Left lung (tissue), 10 donors: ENCODE data around the gene CUX1. TPM values are rescaled to one million over a fixed set of nuclear protein-coding genes. Genes with fewer than 3 reads are reported as not detected.

Experiments
- ATAC-seq: fragments of 200-7000 bp; cut with Tn5 transposase; one replicate; pipeline ENCODE4 v1.9.1; 2020; ENCODE audit warnings: moderate library complexity
- DNase-seq, 4 donors: peaks; one replicate each; pipeline ENCODE4 v3.0.0-alpha.2; 2013 to 2020
- H3K27ac ChIP-seq, 2 donors: fragments of 200-600 bp; sonication (generic) in 1 of 2; one replicate each; pipeline versions ENCODE4 v1.5.0 to v1.8.0; 2020 to 2021
- H3K27me3 ChIP-seq, 2 donors: fragments of 200-600 bp; sonication (generic) in 1 of 2; one replicate each; pipeline versions ENCODE4 v1.5.0 to v1.8.0; 2020 to 2021
- H3K36me3 ChIP-seq, 2 donors: fragments of 200-600 bp; sonication (generic) in 1 of 2; one replicate each; pipeline versions ENCODE4 v1.5.0 to v1.8.0; 2020 to 2021
- H3K4me1 ChIP-seq, 2 donors: fragments of 200-600 bp; one replicate each; pipeline ENCODE4 v1.8.0; 2021
- H3K4me3 ChIP-seq, 2 donors: fragments of 200-600 bp; sonication (generic) in 1 of 2; one replicate each; pipeline versions ENCODE4 v1.5.0 to v1.8.0; 2020 to 2021; ENCODE audit warnings: mild to moderate bottlenecking in 1 of 2
- H3K9me3 ChIP-seq, 2 donors: fragments of 200-600 bp; sonication (generic) in 1 of 2; one replicate each; pipeline versions ENCODE4 v1.5.0 to v1.8.0; 2020 to 2021
- intact Hi-C, 2 donors: fragments of 100-400 bp; cut with DNase I; formaldehyde crosslinking; loops; one replicate each; pipeline versions ENCODE4 v1.11.2 to v1.14.2; 2022
- polyA plus RNA-seq, 6 donors: library from polyadenylated mRNA; unstranded; fragments of 120-200 nt; gene quantifications; one replicate each; pipeline ENCODE4 v1.2.1, GENCODE V29; 2013; ENCODE audit not compliant: insufficient read length in 6 of 6
- total RNA-seq, 2 donors: library from RNA; stranded (reverse); fragmentation: NEBNext Ultra II Directional; extraction: Animal tissue kit (Norgen Biotek cat#: 25700); gene quantifications; one replicate each; pipeline ENCODE4 v1.2.1, GENCODE V29; 2021
- TF ChIP-seq, protein P1 (sequence below), 2 donors: fragments of 200-600 bp; sonication (generic) in 1 of 2; IDR thresholded peaks; one replicate each; pipeline versions ENCODE4 v1.5.0 to v1.8.0; 2021; ENCODE audit warnings: antibody characterized with exemption in 2 of 2
- donor health status: DM: no; HTN: yes; CAD: no.
- donor health status: DM: no; HTN: no; CAD: no.

The CUX1 gene
- total and polyA plus RNA-seq, 8 donors = 86.4 to 157 (median 96.4) TPM

- TF ChIP-seq, protein P1, sequence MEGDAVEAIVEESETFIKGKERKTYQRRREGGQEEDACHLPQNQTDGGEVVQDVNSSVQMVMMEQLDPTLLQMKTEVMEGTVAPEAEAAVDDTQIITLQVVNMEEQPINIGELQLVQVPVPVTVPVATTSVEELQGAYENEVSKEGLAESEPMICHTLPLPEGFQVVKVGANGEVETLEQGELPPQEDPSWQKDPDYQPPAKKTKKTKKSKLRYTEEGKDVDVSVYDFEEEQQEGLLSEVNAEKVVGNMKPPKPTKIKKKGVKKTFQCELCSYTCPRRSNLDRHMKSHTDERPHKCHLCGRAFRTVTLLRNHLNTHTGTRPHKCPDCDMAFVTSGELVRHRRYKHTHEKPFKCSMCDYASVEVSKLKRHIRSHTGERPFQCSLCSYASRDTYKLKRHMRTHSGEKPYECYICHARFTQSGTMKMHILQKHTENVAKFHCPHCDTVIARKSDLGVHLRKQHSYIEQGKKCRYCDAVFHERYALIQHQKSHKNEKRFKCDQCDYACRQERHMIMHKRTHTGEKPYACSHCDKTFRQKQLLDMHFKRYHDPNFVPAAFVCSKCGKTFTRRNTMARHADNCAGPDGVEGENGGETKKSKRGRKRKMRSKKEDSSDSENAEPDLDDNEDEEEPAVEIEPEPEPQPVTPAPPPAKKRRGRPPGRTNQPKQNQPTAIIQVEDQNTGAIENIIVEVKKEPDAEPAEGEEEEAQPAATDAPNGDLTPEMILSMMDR (IDR thresholded peaks at IDR 0.05) = no peak
- ATAC-seq (peak; percentile 45), DNase-seq (no peak)
- H3K4me1 ChIP-seq = peaks cover 6 to 32% of the 10 kb centered on the region in 2 donors
- H3K9me3 ChIP-seq = no peaks in the 10 kb centered on the region
- intact Hi-C loops = no loop called here
- no peak overlapping the region for H3K4me3 ChIP-seq
- H3K27me3 ChIP-seq = no peaks in the 10 kb centered on the region
- peak overlapping the region in 1 of 2 donors; percentile 41 for H3K27ac ChIP-seq
- peaks cover 0 to 4% of the 10 kb centered on the region in 2 donors for H3K36me3 ChIP-seq
Observed at GRCh38 chr7:101936611-101937231, 119.3 kb downstream of the CUX1 start.

DNA sequence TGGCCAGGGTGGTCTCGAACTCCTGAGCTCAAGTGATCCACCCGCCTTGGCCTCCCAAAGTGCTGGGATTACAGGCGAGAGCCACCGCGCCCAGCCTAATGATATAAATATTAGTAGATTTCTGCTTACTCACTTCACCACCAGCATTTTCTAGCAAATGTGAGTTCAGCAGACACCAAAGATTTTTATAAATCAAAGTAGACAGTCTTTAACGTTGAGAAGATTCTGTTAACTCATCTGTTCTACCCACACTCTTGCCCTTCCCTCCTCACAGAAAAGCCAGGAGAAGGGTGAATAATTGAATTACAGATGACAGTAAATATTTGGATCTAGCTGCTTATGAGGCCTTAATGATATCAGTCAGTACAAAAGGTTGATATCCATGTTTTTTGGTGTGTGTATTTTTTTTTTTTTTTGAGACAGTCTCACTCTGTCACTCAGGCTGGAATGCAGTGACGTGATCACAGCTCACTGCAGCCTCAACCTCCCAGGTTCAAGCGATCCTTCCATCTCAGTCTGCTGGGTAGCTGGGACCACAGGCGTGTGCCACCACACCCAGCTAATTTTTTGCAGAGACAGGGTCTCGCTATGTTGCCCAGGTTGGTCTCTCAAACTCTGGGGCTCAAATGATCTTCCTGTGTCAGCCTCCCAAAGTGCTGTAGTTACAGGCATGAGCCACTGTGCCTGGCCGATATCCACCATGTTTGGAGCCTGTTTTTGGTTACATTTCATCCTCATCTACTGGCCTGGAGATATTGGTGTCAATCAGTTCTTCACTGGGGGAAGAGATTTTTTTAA, 120.5 kb downstream of the CUX1 start:
- Histone ChIP-seq H3K4me3 (no peak overlapping the region), H3K27me3 (no peaks in the 10 kb centered on the region), H3K27ac (no peak overlapping the region), H3K9me3 (no peaks in the 10 kb centered on the region), H3K36me3 (peaks cover 0 to 4% of the 10 kb centered on the region in 2 donors), H3K4me1 (peaks cover 15 to 43% of the 10 kb centered on the region in 2 donors)
- no peak for DNase-seq
- TF ChIP-seq, protein P1 (IDR thresholded peaks at IDR 0.05) = no peak
- no peak for ATAC-seq
- intact Hi-C loops = no loop called here

GRCh38 chr7:101939136-101939695, 121.8 kb downstream of the CUX1 start:
- TF ChIP-seq, protein P1 (IDR thresholded peaks at IDR 0.05) = no peak
- no peaks in the 10 kb centered on the region for H3K27me3 ChIP-seq

DNA sequence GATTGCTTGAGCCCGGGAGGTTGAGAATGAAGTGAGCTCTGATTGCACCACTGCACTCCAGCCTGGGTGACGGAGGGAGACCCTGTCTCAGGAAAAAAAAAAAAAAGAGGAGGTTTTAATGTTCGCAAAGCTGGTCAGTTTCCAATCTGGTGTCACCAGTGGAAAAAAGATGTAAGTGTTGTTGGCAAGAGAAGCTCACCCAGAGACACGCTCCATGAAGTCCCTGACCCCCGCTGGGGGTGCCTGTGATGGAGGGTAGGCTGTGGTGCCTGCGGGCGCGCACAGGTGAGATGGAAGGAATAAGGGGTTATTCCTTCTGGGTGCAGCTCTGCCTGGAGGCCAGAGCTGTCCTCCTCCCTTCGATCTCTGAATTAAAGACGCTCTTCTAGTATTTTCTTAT, 122.7 kb downstream of the CUX1 start:
- ATAC-seq (no peak), DNase-seq (no peak)
- Histone ChIP-seq H3K4me3 (no peak overlapping the region), H3K4me1 (peaks cover 15 to 47% of the 10 kb centered on the region in 2 donors), H3K27ac (no peak overlapping the region), H3K27me3 (no peaks in the 10 kb centered on the region), H3K36me3 (peaks cover 0 to 4% of the 10 kb centered on the region in 2 donors), H3K9me3 (no peaks in the 10 kb centered on the region)
- TF ChIP-seq, protein P1 (IDR thresholded peaks at IDR 0.05) = no peak
- intact Hi-C loops = no loop called here

More at GRCh38 chr7:101939136-101939695, 121.8 kb downstream of the CUX1 start:
- H3K9me3 ChIP-seq = no peaks in the 10 kb centered on the region
- DNase-seq (peak in 1 of 4 donors; percentile 5), ATAC-seq (no peak)
- no peak overlapping the region for H3K27ac ChIP-seq
- H3K4me3 ChIP-seq = no peak overlapping the region
- peaks cover 0 to 4% of the 10 kb centered on the region in 2 donors for H3K36me3 ChIP-seq
- H3K4me1 ChIP-seq = peaks cover 15 to 39% of the 10 kb centered on the region in 2 donors
- intact Hi-C loops = no loop called here

- DNase-seq (peak in 2 of 4 donors; percentile 59 to 64), ATAC-seq (peak; percentile 69)
- Histone ChIP-seq H3K27ac (no peak overlapping the region), H3K36me3 (no peaks in the 10 kb centered on the region), H3K27me3 (no peaks in the 10 kb centered on the region), H3K4me1 (peaks cover 15 to 45% of the 10 kb centered on the region in 2 donors), H3K4me3 (no peak overlapping the region), H3K9me3 (no peaks in the 10 kb centered on the region)
- TF ChIP-seq, protein P1 (IDR thresholded peaks at IDR 0.05) = no peak
- intact Hi-C loops = no loop called here
Observed at GRCh38 chr7:101940830-101941229, 123.4 kb downstream of the CUX1 start.
